H1 (cell line): ENCODE measurements around the gene SP1. TPM values are rescaled to one million over a fixed set of nuclear protein-coding genes. Genes with fewer than 3 reads are reported as not detected.

Experiments used
- ATF2 ChIP-seq: IDR thresholded peaks from 2 replicates; pipeline ENCODE4 v1.6.1; 2012; ENCODE audit warnings: low read length, inconsistent platforms
- CREB1 ChIP-seq: IDR thresholded peaks from 2 replicates; pipeline ENCODE4 v1.6.1; 2012; ENCODE audit warnings: inconsistent platforms
- E2F6 ChIP-seq: IDR thresholded peaks from 2 replicates; pipeline ENCODE4 v1.6.1; 2012; ENCODE audit warnings: inconsistent platforms
- EGR1 ChIP-seq: IDR thresholded peaks from 2 replicates; pipeline ENCODE4 v1.6.1; 2011; ENCODE audit warnings: low read depth, low read length, borderline replicate concordance
- GABPA ChIP-seq: IDR thresholded peaks from 2 replicates; pipeline ENCODE4 v1.6.1; 2011; ENCODE audit warnings: mild to moderate bottlenecking, low read length, moderate library complexity, borderline replicate concordance; ENCODE audit not compliant: insufficient read depth
- HDAC6 ChIP-seq: IDR thresholded peaks from one replicate; pipeline ENCODE4 v1.7.1; 2012; ENCODE audit warnings: low read depth, mild to moderate bottlenecking, inconsistent platforms, low read length, moderate library complexity
- JUND ChIP-seq: IDR thresholded peaks from 2 replicates; pipeline ENCODE4 v1.6.1; 2011; ENCODE audit warnings: mild to moderate bottlenecking, improper control_type of control experiment, low read length
- POLR2A ChIP-seq, 2 experiments: IDR thresholded peaks; 1 replicate in 1 of 2; 2 replicates in 1 of 2; pipeline ENCODE4 v1.6.1; 2011; ENCODE audit warnings: low read depth in 2 of 2, low read length in 2 of 2, mild to moderate bottlenecking in 2 of 2; ENCODE audit errors: control extremely low read depth in 1 of 2
- RXRA ChIP-seq: IDR thresholded peaks from 2 replicates; pipeline ENCODE4 v1.6.1; 2011; ENCODE audit warnings: low read depth, mild to moderate bottlenecking, low read length, moderate library complexity; ENCODE audit not compliant: insufficient read depth
- SP4 ChIP-seq: IDR thresholded peaks from 2 replicates; pipeline ENCODE4 v1.6.1; 2012; ENCODE audit warnings: low read length, inconsistent platforms
- SRF ChIP-seq: IDR thresholded peaks from 2 replicates; pipeline ENCODE4 v1.6.1; 2011; ENCODE audit warnings: mild to moderate bottlenecking, low read depth, low read length, moderate library complexity
- TAF1 ChIP-seq: IDR thresholded peaks from 2 replicates; pipeline ENCODE4 v1.6.1; 2011; ENCODE audit warnings: mild to moderate bottlenecking, low read depth, low read length
- TAF7 ChIP-seq: optimal IDR thresholded peaks from 2 replicates; pipeline ENCODE3; 2011; ENCODE audit warnings: low read depth, mild to moderate bottlenecking, inconsistent platforms, low read length, moderate library complexity, borderline replicate concordance
- TBP ChIP-seq: IDR thresholded peaks from 2 replicates; pipeline ENCODE4 v1.6.1; 2011; ENCODE audit warnings: low read depth, low read length, improper control_type of control experiment
- polyA plus RNA-seq, 7 experiments: library from polyadenylated mRNA; depleted of rRNA in 3 of 7; stranded (reverse) in 5 of 7; unstranded in 2 of 7; fragments of >200 nt in 5 of 7; fragments of 200-250 nt in 2 of 7; gene quantifications; 1 replicate in 5 of 7; 2 replicates in 1 of 7; 4 replicates in 1 of 7; pipeline versions ENCODE4 v1.2.1 to v1.2.3, GENCODE V29; 2011 to 2013; ENCODE audit warnings: missing spikeins in 2 of 7, mixed read lengths in 2 of 7
- total RNA-seq: library from RNA; stranded (reverse); fragmentation: NEBNext Ultra II Directional; extraction: Animal tissue kit (Norgen Biotek cat#: 25700); gene quantifications from 2 replicates; pipeline ENCODE4 v1.2.1, GENCODE V29; 2021

SP1 gene
- total and polyA plus RNA-seq, 2 of the 8 experiments (the other 6 are each of a cell fraction or from before 2014, with no cell fraction given): 50.7 to 75.2 TPM

GRCh38 chr12:53380104-53380793, at the start of gene SP1 (continued):
- TF ChIP-seq POLR2A (IDR thresholded peaks at IDR 0.05; ENCODE audit: control extremely low read depth in 1 of 2, low read depth in 2 of 2, low read length in 2 of 2): peak; percentile 38 to 47
- TF ChIP-seq SP4: no peak
- no peak for TF ChIP-seq GABPA
- 0 out of 2 replicates have a peak, but pooled peaks have one; percentile 20 for TF ChIP-seq TAF1
- peak; percentile 56; the same call in 1 of the 2 replicates for TF ChIP-seq EGR1
- no peak for TF ChIP-seq E2F6
- no peak for TF ChIP-seq JUND
- 0 out of 2 replicates have a peak, but pooled peaks have one; percentile 8 for TF ChIP-seq TBP
- no peak for TF ChIP-seq RXRA
- TF ChIP-seq ATF2: no peak
- TF ChIP-seq SRF: no peak
- peak; percentile 22 for TF ChIP-seq TAF7
- 0 out of 2 replicates have a peak, but pooled peaks have one; percentile 10 for TF ChIP-seq CREB1
- TF ChIP-seq HDAC6: no peak
- TF ChIP-seq, all 59 proteins: peak for 9
